Lower leg skin (tissue), 3 donors: ENCODE results near the gene CH25H.

Experiments used
- CTCF ChIP-seq, 3 donors: fragments of 450-650 bp; IDR thresholded peaks; one replicate each; pipeline ENCODE4 v1.5.1; 2016; ENCODE audit warnings: antibody characterized with exemption in 3 of 3, mild to moderate bottlenecking in 3 of 3, moderate library complexity in 2 of 3
- POLR2A ChIP-seq, 2 donors: fragments of 450-650 bp; IDR thresholded peaks; one replicate each; pipeline ENCODE4 v1.6.1; 2016 to 2017; ENCODE audit warnings: antibody characterized with exemption in 2 of 2, mild to moderate bottlenecking in 1 of 2, moderate library complexity in 1 of 2

- TF ChIP-seq POLR2A (IDR thresholded peaks at IDR 0.05) (no peak), CTCF (IDR thresholded peaks at IDR 0.05) (no peak)
These were observed 8.9 kb upstream of the CH25H start for GRCh38 chr10:89216056-89216455.
